Large intestine (tissue), 3 donors: ENCODE data around the gene CCL14. TPM values are rescaled to one million over a fixed set of nuclear protein-coding genes. Genes with fewer than 3 reads are reported as not detected.
"Not testable (repeated sequence)": the region's sequence is repeated elsewhere in the genome, so short reads cannot be mapped to it uniquely, and the experiment has no call there.

Experiments used
- DNase-seq, 2 donors: peaks; one replicate each; pipeline versions ENCODE4 v3.0.0 to v3.0.0-alpha.2; 2013
- H3K27ac ChIP-seq: one replicate; pipeline ENCODE4 v1.5.1; 2013; ENCODE audit warnings: low read length
- H3K27me3 ChIP-seq: 2 replicates; pipeline ENCODE4 v1.6.1; 2013; ENCODE audit warnings: low read length; ENCODE audit not compliant: control insufficient read depth, insufficient read depth
- H3K36me3 ChIP-seq: 2 replicates; pipeline ENCODE4 v1.6.1; 2013; ENCODE audit warnings: low read length; ENCODE audit not compliant: control insufficient read depth, insufficient read depth
- H3K4me1 ChIP-seq: one replicate; pipeline ENCODE4 v1.6.1; 2013; ENCODE audit warnings: low read length; ENCODE audit not compliant: control insufficient read depth, insufficient read depth
- H3K4me3 ChIP-seq: one replicate; pipeline ENCODE4 v1.5.1; 2013; ENCODE audit warnings: low read length
- H3K9me3 ChIP-seq: one replicate; pipeline ENCODE4 v1.6.1; 2013; ENCODE audit warnings: mild to moderate bottlenecking, low read depth, low read length, moderate library complexity; ENCODE audit not compliant: control insufficient read depth
- WGBS: methylation state at CpG from one replicate; pipeline ENCODE4 v1.1.5; 2013; ENCODE audit warnings: low lambda C conversion rate; ENCODE audit not compliant: insufficient coverage; 5-methylcytosine and 5-hydroxymethylcytosine counted together
- polyA plus RNA-seq: library from polyadenylated mRNA; unstranded; fragments of 120-200 nt; gene quantifications from one replicate; pipeline ENCODE4 v1.2.1, GENCODE V29; 2013

The CCL14 gene
- polyA plus RNA-seq, 1 donor: 6.8 TPM

DNA sequence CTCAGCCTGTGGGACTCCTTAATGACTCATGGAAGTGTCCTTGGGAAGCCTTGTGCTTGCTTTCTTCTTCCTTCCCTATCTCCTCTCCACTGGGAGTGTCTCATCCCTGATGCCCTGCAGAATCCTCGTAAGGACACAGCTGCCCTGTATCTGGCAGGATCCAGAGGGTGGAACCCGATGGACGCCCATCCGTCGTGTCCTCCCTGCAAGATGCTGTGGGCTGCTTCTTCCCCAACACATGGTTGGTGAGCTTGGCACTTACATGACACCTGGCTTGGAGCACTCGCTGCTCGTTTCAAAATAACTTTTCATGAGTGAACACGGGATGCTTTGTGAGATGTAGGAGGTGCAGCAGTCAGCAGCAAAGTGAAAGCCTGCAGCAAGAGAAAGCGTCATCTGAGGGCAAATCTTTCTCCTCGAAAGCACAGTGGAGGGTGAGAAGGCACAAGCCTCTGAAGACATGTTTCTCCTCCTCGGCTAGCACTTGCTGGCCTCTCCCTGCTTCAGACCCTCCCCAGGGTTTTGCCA lies 11.6 kb upstream of the CCL14 start:
- DNase-seq: no peak
- Histone ChIP-seq H3K27ac (no peak overlapping the region), H3K36me3 (peaks cover 22% of the 10 kb centered on the region), H3K4me1 (peaks cover 16% of the 10 kb centered on the region), H3K27me3 (no peaks in the 10 kb centered on the region), H3K9me3 (no peaks in the 10 kb centered on the region), H3K4me3 (no peak overlapping the region)
- WGBS: no CpG with 5 or more reads among the region's 11 CpGs

GRCh38 chr17:35995346-35995745 lies 8.8 kb upstream of the CCL14 start:
- not testable (repeated sequence) for H3K9me3 ChIP-seq, H3K4me3 ChIP-seq, H3K27ac ChIP-seq, DNase-seq, H3K27me3 ChIP-seq
- whole genome bisulfite sequencing: 100% methylated on average over 2 of the region's 2 CpGs
- H3K36me3 ChIP-seq: peaks cover 26% of the 10 kb centered on the region
- H3K4me1 ChIP-seq: peaks cover 25% of the 10 kb centered on the region

- Histone ChIP-seq H3K4me3 (no peak overlapping the region), H3K4me1 (peaks cover 17% of the 10 kb centered on the region), H3K9me3 (no peaks in the 10 kb centered on the region), H3K36me3 (peaks cover 7% of the 10 kb centered on the region), H3K27me3 (no peaks in the 10 kb centered on the region), H3K27ac (peak overlapping the region; percentile 91)
- WGBS: 13% methylated on average over 1 of the region's 2 CpGs
- DNase-seq: peak; percentile 83 to 91
Measured at GRCh38 chr17:35991075-35991474, 4.5 kb upstream of the CCL14 start.

- DNase-seq: no peak
- Histone ChIP-seq H3K27ac (no peak overlapping the region), H3K9me3 (no peaks in the 10 kb centered on the region), H3K4me3 (no peak overlapping the region), H3K36me3 (peaks cover 21% of the 10 kb centered on the region), H3K27me3 (no peaks in the 10 kb centered on the region), H3K4me1 (peaks cover 17% of the 10 kb centered on the region)
Measured at GRCh38 chr17:35988164-35988563, 1.6 kb upstream of the CCL14 start.

DNA sequence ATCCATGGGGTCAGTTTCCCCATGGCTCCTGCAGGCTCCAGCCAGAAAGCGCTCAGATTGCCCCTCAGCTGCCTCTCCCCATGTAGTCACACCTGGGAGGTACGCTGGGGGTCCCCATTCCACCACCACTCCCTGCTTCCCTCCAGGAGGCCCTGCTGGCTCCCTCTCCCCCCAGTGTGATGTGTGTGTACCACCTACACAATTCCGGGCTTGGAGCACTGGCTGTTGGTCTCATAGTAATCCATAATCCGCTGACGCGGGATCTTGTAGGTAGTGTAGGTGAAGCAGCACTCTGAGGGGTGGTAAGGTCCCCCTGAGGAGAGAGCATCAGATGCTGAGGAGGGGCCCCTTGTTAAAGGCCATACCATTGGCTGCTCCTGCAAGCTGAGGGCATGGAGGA lies 2.4 kb downstream of the CCL14 start:
- Histone ChIP-seq H3K27ac (no peak overlapping the region), H3K4me1 (peaks cover 18% of the 10 kb centered on the region), H3K9me3 (no peaks in the 10 kb centered on the region), H3K27me3 (no peaks in the 10 kb centered on the region), H3K36me3 (peaks cover 15% of the 10 kb centered on the region), H3K4me3 (no peak overlapping the region)
- DNase-seq: no peak
- no CpG with 5 or more reads among the region's 6 CpGs for WGBS

- WGBS: 100% methylated on average over 1 of the region's 3 CpGs
- Histone ChIP-seq H3K27ac (peak overlapping the region; percentile 44), H3K4me1 (peaks cover 18% of the 10 kb centered on the region), H3K4me3 (no peak overlapping the region), H3K36me3 (peaks cover 15% of the 10 kb centered on the region), H3K27me3 (no peaks in the 10 kb centered on the region), H3K9me3 (no peaks in the 10 kb centered on the region)
- no peak for DNase-seq
Measured at GRCh38 chr17:35982409-35983191, 3.9 kb downstream of the CCL14 start.

DNA sequence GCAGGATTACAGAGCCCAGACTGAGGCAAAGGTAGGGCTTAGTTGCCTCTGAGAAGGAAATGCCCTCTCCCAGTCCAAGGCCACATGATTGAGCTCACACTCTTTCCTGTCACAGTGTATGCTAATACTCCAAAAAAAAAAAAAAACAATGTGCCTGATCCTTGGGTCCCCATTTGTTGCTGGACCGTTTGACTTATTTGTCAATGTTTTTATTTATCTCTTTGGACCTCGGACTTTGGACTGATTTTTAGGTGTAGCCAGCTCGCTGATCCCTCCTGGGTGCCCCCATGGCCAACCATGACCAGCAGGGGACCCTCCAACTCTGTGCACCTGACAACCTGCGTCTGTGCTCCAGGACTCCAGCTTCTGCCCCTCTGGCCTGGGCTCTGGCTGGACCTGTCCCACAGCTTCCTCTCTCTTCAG lies 4.6 kb downstream of the CCL14 start:
- peak; percentile 66 to 84 for DNase-seq
- H3K27ac ChIP-seq: peak overlapping the region; percentile 44
- H3K4me1 ChIP-seq: peaks cover 18% of the 10 kb centered on the region
- no peak overlapping the region for H3K4me3 ChIP-seq
- WGBS: no CpG with 5 or more reads among the region's 4 CpGs
- no peaks in the 10 kb centered on the region for H3K27me3 ChIP-seq
- H3K9me3 ChIP-seq: no peaks in the 10 kb centered on the region
- H3K36me3 ChIP-seq: peaks cover 15% of the 10 kb centered on the region

DNA sequence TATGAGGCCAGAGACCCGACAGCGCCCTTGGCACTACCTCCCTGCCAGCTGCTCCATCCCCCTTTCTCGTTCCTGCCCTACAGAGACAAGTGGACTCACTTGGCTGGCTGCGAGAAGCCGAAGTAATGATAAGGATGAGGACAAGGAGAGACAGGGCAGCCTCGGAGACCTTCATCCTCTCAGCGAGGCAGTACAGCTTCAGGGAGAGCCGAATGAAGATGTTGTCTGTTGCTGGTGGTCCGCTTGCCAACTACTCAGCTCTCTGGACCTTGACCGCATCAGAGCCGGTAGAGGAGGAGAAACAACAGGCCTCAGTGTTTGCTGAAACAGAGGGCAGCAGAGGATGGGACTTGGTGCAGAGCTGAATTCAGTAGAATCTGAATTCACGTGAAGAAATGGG lies 5.3 kb downstream of the CCL14 start, which contains the start of gene CCL16:
Gene CCL16 (minus strand): TSS at position 252 of the 400 bp plus-strand sequence. CDS start 77 bp downstream, at position 175.
- peaks cover 18% of the 10 kb centered on the region for H3K4me1 ChIP-seq
- H3K9me3 ChIP-seq: no peaks in the 10 kb centered on the region
- peaks cover 15% of the 10 kb centered on the region for H3K36me3 ChIP-seq
- H3K4me3 ChIP-seq: no peak within 1 kb of the TSS
- no peak for DNase-seq
- no CpG with 5 or more reads among the region's 12 CpGs for WGBS
- peak within 1 kb of the TSS; percentile 44 for H3K27ac ChIP-seq
- H3K27me3 ChIP-seq: no peaks in the 10 kb centered on the region

GRCh38 chr17:35978346-35978745 lies 8.2 kb downstream of the CCL14 start:
- Histone ChIP-seq H3K27ac (no peak overlapping the region), H3K4me1 (peaks cover 37% of the 10 kb centered on the region), H3K9me3 (no peaks in the 10 kb centered on the region), H3K4me3 (no peak overlapping the region), H3K36me3 (no peaks in the 10 kb centered on the region), H3K27me3 (no peaks in the 10 kb centered on the region)
- no peak for DNase-seq
- no CpG with 5 or more reads among the region's 3 CpGs for WGBS

GRCh38 chr17:35977509-35977908 lies 9.0 kb downstream of the CCL14 start:
- no CpG with 5 or more reads among the region's 7 CpGs for WGBS
- H3K4me1 ChIP-seq: peaks cover 45% of the 10 kb centered on the region
- no peak overlapping the region for H3K27ac ChIP-seq
- H3K27me3 ChIP-seq: no peaks in the 10 kb centered on the region
- no peaks in the 10 kb centered on the region for H3K36me3 ChIP-seq
- DNase-seq: no peak
- H3K9me3 ChIP-seq: no peaks in the 10 kb centered on the region
- no peak overlapping the region for H3K4me3 ChIP-seq
